Measurements from ENCODE around the gene PITPNM1. TPM values are rescaled to one million over a fixed set of nuclear protein-coding genes. Genes with fewer than 3 reads are reported as not detected.
"Not testable (repeated sequence)": the region's sequence is repeated elsewhere in the genome, so short reads cannot be mapped to it uniquely, and the experiment has no call there.

The PITPNM1 gene
- total RNA-seq, 1 donor: 24.0 TPM

GRCh38 chr11:67517784-67518552, 12.8 kb upstream of the PITPNM1 start:
- no peak for DNase-seq (ENCODE audit: low read depth)
- TF ChIP-seq, protein P1, sequence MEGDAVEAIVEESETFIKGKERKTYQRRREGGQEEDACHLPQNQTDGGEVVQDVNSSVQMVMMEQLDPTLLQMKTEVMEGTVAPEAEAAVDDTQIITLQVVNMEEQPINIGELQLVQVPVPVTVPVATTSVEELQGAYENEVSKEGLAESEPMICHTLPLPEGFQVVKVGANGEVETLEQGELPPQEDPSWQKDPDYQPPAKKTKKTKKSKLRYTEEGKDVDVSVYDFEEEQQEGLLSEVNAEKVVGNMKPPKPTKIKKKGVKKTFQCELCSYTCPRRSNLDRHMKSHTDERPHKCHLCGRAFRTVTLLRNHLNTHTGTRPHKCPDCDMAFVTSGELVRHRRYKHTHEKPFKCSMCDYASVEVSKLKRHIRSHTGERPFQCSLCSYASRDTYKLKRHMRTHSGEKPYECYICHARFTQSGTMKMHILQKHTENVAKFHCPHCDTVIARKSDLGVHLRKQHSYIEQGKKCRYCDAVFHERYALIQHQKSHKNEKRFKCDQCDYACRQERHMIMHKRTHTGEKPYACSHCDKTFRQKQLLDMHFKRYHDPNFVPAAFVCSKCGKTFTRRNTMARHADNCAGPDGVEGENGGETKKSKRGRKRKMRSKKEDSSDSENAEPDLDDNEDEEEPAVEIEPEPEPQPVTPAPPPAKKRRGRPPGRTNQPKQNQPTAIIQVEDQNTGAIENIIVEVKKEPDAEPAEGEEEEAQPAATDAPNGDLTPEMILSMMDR (IDR thresholded peaks at IDR 0.05; ENCODE audit: insufficient read depth, low read length): no peak
- no peak overlapping the region for H3K4me3 ChIP-seq (ENCODE audit: low read depth, low read length)

DNA sequence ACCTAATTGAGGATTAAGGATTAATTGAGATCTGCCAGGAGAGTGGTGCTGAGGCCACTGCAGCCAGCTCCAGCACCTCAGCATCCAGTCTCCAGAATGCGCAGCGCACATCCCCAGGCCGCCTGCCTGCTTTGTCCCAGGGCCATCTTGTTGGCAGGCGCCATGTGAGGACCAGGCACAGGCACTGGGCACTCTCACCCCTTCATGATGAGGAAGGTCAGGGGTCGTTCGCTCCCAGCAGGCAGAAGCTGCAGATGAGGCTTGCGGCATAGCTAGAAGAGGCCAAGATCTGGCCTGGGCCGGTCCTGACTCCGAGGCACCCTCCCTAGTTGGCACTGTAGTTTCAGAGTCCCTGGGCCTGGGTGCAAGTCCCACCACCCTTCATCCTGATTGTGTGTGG, 11.6 kb upstream of the PITPNM1 start:
- no peak overlapping the region for H3K4me3 ChIP-seq (ENCODE audit: low read depth, low read length)
- TF ChIP-seq, protein P1 (IDR thresholded peaks at IDR 0.05; ENCODE audit: insufficient read depth, low read length): no peak
- no peak for DNase-seq (ENCODE audit: low read depth)

DNA sequence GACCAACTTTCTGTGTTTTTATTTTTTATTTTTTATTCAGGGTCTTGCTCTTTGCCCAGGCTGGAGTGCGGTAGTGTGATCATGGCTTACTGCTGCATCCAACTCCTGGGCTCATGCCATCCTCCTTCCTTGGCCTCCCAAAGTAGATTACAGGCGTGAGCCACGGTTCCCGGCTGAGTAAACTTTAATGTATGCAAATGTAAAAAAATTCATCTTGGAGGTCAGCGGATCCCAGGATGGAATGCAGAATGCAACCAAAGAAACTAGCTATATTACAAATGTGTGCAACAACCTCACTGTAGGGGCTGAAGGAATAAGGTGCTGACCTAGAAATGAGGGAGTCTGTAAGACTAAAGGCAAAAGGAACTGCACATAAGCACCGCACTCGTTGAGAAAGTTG, 9.0 kb upstream of the PITPNM1 start:
- DNase-seq (ENCODE audit: low read depth): no peak
- no peak overlapping the region for H3K4me3 ChIP-seq (ENCODE audit: low read depth, low read length)
- TF ChIP-seq, protein P1 (IDR thresholded peaks at IDR 0.05; ENCODE audit: insufficient read depth, low read length): no peak

- not testable (repeated sequence) for DNase-seq (ENCODE audit: low read depth); H3K4me3 ChIP-seq (ENCODE audit: low read depth, low read length)
These were observed 6.4 kb upstream of the PITPNM1 start for GRCh38 chr11:67511558-67511957.

GRCh38 chr11:67510023-67510345, 4.8 kb upstream of the PITPNM1 start:
- TF ChIP-seq, protein P1 (IDR thresholded peaks at IDR 0.05; ENCODE audit: insufficient read depth, low read length): no peak
- DNase-seq (ENCODE audit: low read depth): no peak
- H3K4me3 ChIP-seq (ENCODE audit: low read depth, low read length): no peak overlapping the region

- H3K4me3 ChIP-seq (ENCODE audit: low read depth, low read length): peak overlapping the region; percentile 87
- TF ChIP-seq, protein P1 (IDR thresholded peaks at IDR 0.05; ENCODE audit: insufficient read depth, low read length): no peak
These were observed 3.4 kb upstream of the PITPNM1 start for GRCh38 chr11:67508486-67509121.

DNA sequence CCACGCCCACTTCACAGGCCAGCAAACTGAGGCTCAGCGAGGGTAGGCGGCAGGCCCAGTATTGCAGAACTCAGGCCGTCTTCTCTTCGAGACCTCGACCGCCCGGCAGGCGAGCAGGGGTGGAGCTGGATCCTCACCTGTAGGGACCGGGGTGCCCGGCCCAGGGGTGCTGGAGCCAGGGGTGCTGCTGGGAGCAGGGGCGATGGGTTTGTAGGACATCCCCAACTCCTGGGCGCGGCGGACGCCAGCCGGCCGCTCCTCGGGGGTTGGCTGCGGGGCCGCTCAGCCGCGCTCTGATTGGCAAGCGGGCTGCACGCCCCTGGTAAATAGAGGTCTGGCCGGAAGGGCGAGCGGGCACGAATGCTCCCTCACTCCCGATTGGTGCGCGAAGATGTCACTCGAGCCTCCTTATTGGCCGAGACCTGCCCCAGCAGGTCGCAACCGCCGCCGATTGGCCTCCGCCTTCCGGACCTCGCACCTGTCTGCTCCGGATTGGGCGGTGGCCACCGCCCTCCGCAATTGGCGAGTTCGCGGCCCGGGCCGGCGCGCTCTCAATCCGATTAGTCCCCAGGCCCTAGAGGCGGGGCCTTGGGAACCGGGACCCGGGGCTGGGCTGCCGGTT, 2.8 kb upstream of the PITPNM1 start, which contains the start of gene CDK2AP2:
Gene CDK2AP2 (minus strand): TSS at position 299 of the 622 bp plus-strand sequence. CDS start 80 bp downstream, at position 219.
- H3K4me3 ChIP-seq (ENCODE audit: low read depth, low read length): peak within 1 kb of the TSS; percentile 87
- peak; percentile 99 for DNase-seq (ENCODE audit: low read depth)
- TF ChIP-seq, protein P1 (IDR thresholded peaks at IDR 0.05; ENCODE audit: insufficient read depth, low read length): no peak

More at GRCh38 chr11:67508486-67509121, 3.4 kb upstream of the PITPNM1 start:
- peak; percentile 95 for DNase-seq (ENCODE audit: low read depth)

Data from fibroblast of the aortic adventitia (primary cell).